Astrocyte (in vitro differentiated cells and primary cell): ENCODE measurements around the gene SRC.

Experiments used
- CTCF ChIP-seq: IDR thresholded peaks from 2 replicates; pipeline ENCODE4 v1.5.1; 2011; ENCODE audit warnings: low read depth, mild to moderate bottlenecking, inconsistent platforms, low read length, moderate library complexity; ENCODE audit not compliant: insufficient read depth
- EZH2 ChIP-seq: IDR thresholded peaks from 2 replicates; pipeline ENCODE4 v1.6.1; 2012; ENCODE audit warnings: mild to moderate bottlenecking, low read length, inconsistent platforms; ENCODE audit not compliant: insufficient read depth

GRCh38 chr20:37398750-37399621, 53.0 kb downstream of the SRC start:
- TF ChIP-seq EZH2 (no peak), CTCF (no peak)
